OCI-LY3 (cell line): ENCODE measurements around the gene SOX9.

Source experiments
- CTCF ChIP-seq: fragments of 200-600, 300-600 bp; sonication (generic); IDR thresholded peaks from 2 replicates; pipeline ENCODE4 v1.5.1; 2014; ENCODE audit warnings: antibody characterized with exemption, low read length, low read depth
- EZH2phosphoT487 ChIP-seq: fragments of 200-600 bp; shearing (Covaris generic); IDR thresholded peaks from 2 replicates; pipeline ENCODE4 v1.6.1; 2018; ENCODE audit warnings: antibody characterized with exemption, mixed run types, low read depth

DNA sequence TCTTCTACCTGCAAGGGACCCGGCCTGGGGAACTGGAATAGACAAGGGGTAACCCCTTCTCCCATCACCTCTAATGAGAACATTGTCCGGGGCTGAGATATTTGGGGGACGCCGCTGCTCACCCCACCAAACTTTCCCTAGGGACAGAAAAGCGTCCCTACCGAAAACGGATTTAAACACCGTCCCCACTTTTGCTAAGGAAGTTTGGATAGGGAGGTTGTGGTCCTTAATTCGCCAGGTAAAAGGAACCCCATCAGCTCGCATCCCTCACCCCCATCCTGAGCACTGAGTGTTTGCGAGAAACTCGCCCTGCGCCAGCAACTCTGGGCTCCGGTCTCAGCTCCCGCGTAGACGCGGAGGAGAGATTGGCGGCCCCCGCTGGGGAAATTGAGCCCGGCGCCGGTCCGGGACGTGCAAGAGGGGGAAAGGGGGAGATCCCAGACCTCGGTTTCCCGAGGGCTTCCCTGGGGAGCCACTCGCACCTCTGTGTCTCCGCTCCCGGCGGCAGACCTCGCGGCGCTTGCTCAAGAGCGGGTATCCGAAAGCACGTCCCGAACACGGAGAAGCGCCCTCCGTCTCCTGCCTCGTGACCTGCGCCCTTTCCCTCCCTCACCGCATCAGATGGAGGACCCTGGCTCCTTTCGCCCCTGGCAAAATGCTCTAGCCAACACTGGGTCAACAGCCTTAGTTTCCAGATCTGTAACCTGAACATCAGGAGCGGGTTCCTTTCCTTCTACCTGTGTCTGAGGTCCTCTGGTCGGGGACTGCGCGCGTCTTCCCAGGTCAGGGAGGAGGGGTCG, 3.1 kb upstream of the SOX9 start:
- TF ChIP-seq CTCF (no peak), EZH2phosphoT487 (no peak)
